Activated T-cell treated with anti-CD3 and anti-CD28 coated beads, Interleukin-2, amount 50 U/mL, for 72 hours (primary cell): Measurements from ENCODE around the gene NOP9. TPM values are rescaled to one million over a fixed set of nuclear protein-coding genes. Genes with fewer than 3 reads are reported as not detected.

ENCODE experiments used
- ATAC-seq, 2 donors: fragments of 150-1000 bp; cut with Tn5 transposase; replicated peaks in 1 of 2; 2 replicates each; pipeline ENCODE4 v1.10.0; 2021; ENCODE audit warnings: moderate library complexity in 2 of 2, mild to moderate bottlenecking in 1 of 2
- DNase-seq, 2 donors: peaks; one replicate each; pipeline ENCODE4 v3.0.0; 2021 to 2022; ENCODE audit warnings: mixed read lengths in 1 of 2
- H3K27ac Mint-ChIP-seq: one replicate; pipeline ENCODE4 v1.8.0; 2022; ENCODE audit warnings: mild to moderate bottlenecking, moderate library complexity, mixed read lengths
- H3K27me3 Mint-ChIP-seq: one replicate; pipeline ENCODE4 v1.8.0; 2022; ENCODE audit warnings: low read depth, mixed read lengths
- H3K36me3 Mint-ChIP-seq, 2 donors: one replicate each; pipeline ENCODE4 v1.8.0; 2022; ENCODE audit warnings: mixed read lengths in 2 of 2, mild to moderate bottlenecking in 1 of 2; ENCODE audit not compliant: insufficient read depth in 2 of 2
- H3K4me1 Mint-ChIP-seq: one replicate; pipeline ENCODE4 v1.8.0; 2022; ENCODE audit warnings: low read depth, mixed read lengths
- H3K4me3 Mint-ChIP-seq, 2 donors: one replicate each; pipeline ENCODE4 v1.8.0; 2022; ENCODE audit warnings: mild to moderate bottlenecking in 2 of 2, mixed read lengths in 2 of 2, moderate library complexity in 2 of 2
- H3K9me3 Mint-ChIP-seq, 2 donors: one replicate each; pipeline ENCODE4 v1.8.0; 2022; ENCODE audit warnings: mixed read lengths in 2 of 2
- total RNA-seq, 2 donors: library from RNA; stranded (reverse); gene quantifications; one replicate each; pipeline ENCODE4 v1.2.3, GENCODE V29; 2022

Gene NOP9
- total RNA-seq, 2 donors from 2014 or later, result 31.7 to 34.0 TPM

DNA sequence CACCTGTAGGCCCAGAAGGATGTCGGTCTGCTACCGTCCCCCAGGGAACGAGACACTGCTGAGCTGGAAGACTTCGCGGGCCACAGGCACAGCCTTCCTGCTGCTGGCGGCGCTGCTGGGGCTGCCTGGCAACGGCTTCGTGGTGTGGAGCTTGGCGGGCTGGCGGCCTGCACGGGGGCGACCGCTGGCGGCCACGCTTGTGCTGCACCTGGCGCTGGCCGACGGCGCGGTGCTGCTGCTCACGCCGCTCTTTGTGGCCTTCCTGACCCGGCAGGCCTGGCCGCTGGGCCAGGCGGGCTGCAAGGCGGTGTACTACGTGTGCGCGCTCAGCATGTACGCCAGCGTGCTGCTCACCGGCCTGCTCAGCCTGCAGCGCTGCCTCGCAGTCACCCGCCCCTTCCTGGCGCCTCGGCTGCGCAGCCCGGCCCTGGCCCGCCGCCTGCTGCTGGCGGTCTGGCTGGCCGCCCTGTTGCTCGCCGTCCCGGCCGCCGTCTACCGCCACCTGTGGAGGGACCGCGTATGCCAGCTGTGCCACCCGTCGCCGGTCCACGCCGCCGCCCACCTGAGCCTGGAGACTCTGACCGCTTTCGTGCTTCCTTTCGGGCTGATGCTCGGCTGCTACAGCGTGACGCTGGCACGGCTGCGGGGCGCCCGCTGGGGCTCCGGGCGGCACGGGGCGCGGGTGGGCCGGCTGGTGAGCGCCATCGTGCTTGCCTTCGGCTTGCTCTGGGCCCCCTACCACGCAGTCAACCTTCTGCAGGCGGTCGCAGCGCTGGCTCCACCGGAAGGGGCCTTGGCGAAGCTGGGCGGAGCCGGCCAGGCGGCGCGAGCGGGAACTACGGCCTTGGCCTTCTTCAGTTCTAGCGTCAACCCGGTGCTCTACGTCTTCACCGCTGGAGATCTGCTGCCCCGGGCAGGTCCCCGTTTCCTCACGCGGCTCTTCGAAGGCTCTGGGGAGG lies 11.3 kb downstream of the NOP9 start, which contains the start of gene LTB4R:
TSS of gene LTB4R (plus strand) at position 857 of the 959 bp plus-strand sequence. CDS start 4,150 bp downstream, outside the sequence.
- ATAC-seq (peak; percentile 86), DNase-seq (peak; percentile 79 to 80)
- Mint-ChIP-seq H3K27me3 (no peaks in the 10 kb centered on the region), H3K36me3 (peaks cover 2 to 20% of the 10 kb centered on the region in 2 donors), H3K27ac (peak within 1 kb of the TSS; percentile 64), H3K9me3 (no peaks in the 10 kb centered on the region), H3K4me3 (peak within 1 kb of the TSS; percentile 85 to 86), H3K4me1 (peaks cover 74% of the 10 kb centered on the region)

DNA sequence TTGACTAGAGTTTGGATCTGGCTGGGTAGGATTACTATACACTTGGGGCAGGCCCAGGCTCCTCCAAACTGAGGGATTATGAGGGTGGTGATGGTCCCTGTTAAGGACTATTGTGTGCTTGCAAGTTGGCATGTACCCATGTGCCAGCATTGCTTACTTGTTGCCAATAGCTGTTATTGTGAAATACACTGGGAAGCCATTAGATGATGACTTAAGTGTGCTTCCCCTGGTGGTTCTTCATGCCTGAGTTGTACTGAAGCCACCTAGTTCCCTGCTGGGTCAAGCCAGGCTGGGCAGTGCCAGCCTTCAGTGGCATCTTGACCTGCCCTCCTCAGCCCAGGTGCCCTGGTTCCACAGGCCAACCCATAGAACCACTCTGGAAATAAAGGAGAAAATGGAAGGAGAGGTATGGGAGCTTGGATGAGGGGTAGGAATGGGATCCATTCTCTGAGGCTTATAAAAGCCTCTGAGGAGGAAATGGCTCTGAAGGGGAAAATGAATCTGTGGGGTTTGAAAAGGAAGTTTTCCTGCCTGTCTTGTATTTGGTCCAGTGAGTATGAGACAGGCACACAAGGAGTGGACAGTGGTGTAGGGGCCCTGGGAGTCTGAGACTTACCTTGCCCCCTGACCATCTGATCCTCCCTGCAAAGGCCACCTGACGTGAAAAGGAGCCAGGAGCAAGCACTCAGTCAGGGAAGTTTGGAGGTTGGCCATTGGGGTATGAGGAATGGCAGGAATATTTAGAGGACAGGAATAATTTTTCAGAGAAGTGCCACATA lies 12.4 kb downstream of the NOP9 start:
- H3K9me3 Mint-ChIP-seq, result no peaks in the 10 kb centered on the region
- peaks cover 76% of the 10 kb centered on the region for H3K4me1 Mint-ChIP-seq
- H3K27ac Mint-ChIP-seq, result peak overlapping the region; percentile 64
- peak overlapping the region; percentile 85 to 86 for H3K4me3 Mint-ChIP-seq
- ATAC-seq, result no peak
- DNase-seq, result no peak
- H3K36me3 Mint-ChIP-seq, result peaks cover 2 to 13% of the 10 kb centered on the region in 2 donors
- no peaks in the 10 kb centered on the region for H3K27me3 Mint-ChIP-seq

- Mint-ChIP-seq H3K27me3 (no peaks in the 10 kb centered on the region), H3K4me3 (peak overlapping the region; percentile 85 to 86), H3K27ac (peak overlapping the region; percentile 64), H3K9me3 (no peaks in the 10 kb centered on the region), H3K36me3 (peaks cover 2 to 13% of the 10 kb centered on the region in 2 donors), H3K4me1 (peaks cover 76% of the 10 kb centered on the region)
- DNase-seq (no peak), ATAC-seq (no peak)
Observed at GRCh38 chr14:24312736-24313507, 13.3 kb downstream of the NOP9 start.

DNA sequence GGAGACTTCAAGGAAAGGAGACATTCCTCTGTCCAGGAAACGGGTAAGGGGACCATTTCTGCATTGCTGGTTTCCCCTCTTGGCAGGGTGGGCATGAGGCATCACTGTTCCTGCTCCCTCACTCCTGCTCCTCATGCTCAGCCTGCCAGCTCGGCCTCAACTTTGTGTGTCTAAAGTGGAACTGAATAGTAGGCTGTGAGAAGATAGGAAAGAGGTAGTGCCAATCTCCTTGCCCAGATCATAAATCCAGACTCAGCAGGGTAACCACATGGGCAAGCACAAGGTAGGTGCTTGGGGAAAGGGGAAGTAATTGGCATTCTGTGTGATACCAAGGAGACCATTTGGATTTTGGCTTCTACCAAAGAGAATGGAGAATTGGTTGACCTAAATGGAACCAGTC lies 14.3 kb downstream of the NOP9 start:
- Mint-ChIP-seq H3K4me3 (peak overlapping the region; percentile 17 to 86), H3K27ac (peak overlapping the region; percentile 22)
- no peak for DNase-seq

GRCh38 chr14:24314377-24315193 lies 14.9 kb downstream of the NOP9 start:
- peak overlapping the region in 1 of 2 donors; percentile 42 for H3K4me3 Mint-ChIP-seq
- H3K27ac Mint-ChIP-seq, result no peak overlapping the region
- ATAC-seq (no peak), DNase-seq (no peak)
- H3K4me1 Mint-ChIP-seq, result peaks cover 65% of the 10 kb centered on the region
- peaks cover 0 to 4% of the 10 kb centered on the region in 2 donors for H3K36me3 Mint-ChIP-seq
- peaks cover 6% of the 10 kb centered on the region for H3K27me3 Mint-ChIP-seq
- no peaks in the 10 kb centered on the region for H3K9me3 Mint-ChIP-seq

More for the DNA sequence above, 14.3 kb downstream of the NOP9 start:
- ATAC-seq, result no peak
- Mint-ChIP-seq H3K4me1 (peaks cover 71% of the 10 kb centered on the region), H3K27me3 (no peaks in the 10 kb centered on the region), H3K9me3 (no peaks in the 10 kb centered on the region), H3K36me3 (peaks cover 0 to 10% of the 10 kb centered on the region in 2 donors)

GRCh38 chr14:24315243-24315806 lies 15.7 kb downstream of the NOP9 start:
- no peak overlapping the region for H3K4me3 Mint-ChIP-seq
- H3K27me3 Mint-ChIP-seq, result peaks cover 6% of the 10 kb centered on the region
- H3K36me3 Mint-ChIP-seq, result peaks cover 0 to 4% of the 10 kb centered on the region in 2 donors
- peaks cover 57% of the 10 kb centered on the region for H3K4me1 Mint-ChIP-seq
- H3K9me3 Mint-ChIP-seq, result no peaks in the 10 kb centered on the region
- DNase-seq (no peak), ATAC-seq (no peak)
- H3K27ac Mint-ChIP-seq, result no peak overlapping the region

GRCh38 chr14:24315807-24316596 lies 16.4 kb downstream of the NOP9 start:
- Mint-ChIP-seq H3K9me3 (no peaks in the 10 kb centered on the region), H3K27ac (no peak overlapping the region), H3K36me3 (peaks cover 0 to 4% of the 10 kb centered on the region in 2 donors), H3K4me3 (no peak overlapping the region), H3K27me3 (peaks cover 6% of the 10 kb centered on the region), H3K4me1 (peaks cover 56% of the 10 kb centered on the region)
- DNase-seq, result no peak
- no peak for ATAC-seq

GRCh38 chr14:24316597-24316950 lies 16.9 kb downstream of the NOP9 start:
- no peak for ATAC-seq
- peaks cover 0 to 4% of the 10 kb centered on the region in 2 donors for H3K36me3 Mint-ChIP-seq
- H3K4me1 Mint-ChIP-seq, result peaks cover 53% of the 10 kb centered on the region
- no peak overlapping the region for H3K27ac Mint-ChIP-seq
- H3K27me3 Mint-ChIP-seq, result peaks cover 6% of the 10 kb centered on the region
- H3K4me3 Mint-ChIP-seq, result no peak overlapping the region
- DNase-seq, result no peak
- no peaks in the 10 kb centered on the region for H3K9me3 Mint-ChIP-seq

DNA sequence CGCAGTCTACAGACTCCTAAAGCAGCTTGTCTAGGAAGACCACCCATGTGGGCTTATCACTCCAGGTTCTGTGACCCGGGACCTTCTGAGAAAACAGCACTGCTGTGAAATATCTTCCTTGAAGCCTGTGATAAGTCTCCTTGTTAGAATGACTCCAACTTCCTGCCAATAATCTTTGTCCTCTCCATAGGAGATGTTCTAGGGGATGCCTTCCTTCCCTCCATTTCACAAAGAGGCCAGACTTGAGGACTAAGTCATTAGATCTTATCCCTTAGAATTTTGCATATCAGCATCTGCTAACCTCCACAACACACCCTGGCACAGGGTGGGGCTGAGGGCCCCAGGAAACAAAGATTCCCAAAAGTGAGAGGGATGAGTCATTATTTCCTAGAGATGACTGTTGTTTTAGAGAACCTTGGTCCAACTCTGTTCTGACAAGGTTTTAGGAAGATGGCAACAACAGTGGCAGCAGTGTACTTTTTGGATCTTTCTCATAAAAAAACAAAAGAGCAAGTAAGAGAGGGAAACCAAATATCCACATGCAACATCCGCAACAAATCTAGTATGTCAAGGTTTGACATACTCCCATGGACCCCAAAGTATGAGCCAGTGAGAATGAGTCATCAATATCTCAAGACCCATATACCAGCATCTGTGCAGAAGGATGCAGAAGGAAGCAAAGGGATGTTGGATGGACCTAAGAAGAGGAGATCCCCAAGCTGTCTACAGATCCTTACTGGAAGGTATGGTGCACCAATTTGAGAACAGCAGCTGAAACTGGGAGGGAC lies 17.7 kb downstream of the NOP9 start:
- peaks cover 45% of the 10 kb centered on the region for H3K4me1 Mint-ChIP-seq
- H3K27ac Mint-ChIP-seq, result peak overlapping the region; percentile 16
- H3K36me3 Mint-ChIP-seq, result peaks cover 0 to 4% of the 10 kb centered on the region in 2 donors
- H3K4me3 Mint-ChIP-seq, result peak overlapping the region in 1 of 2 donors; percentile 40
- peaks cover 6% of the 10 kb centered on the region for H3K27me3 Mint-ChIP-seq
- DNase-seq (no peak), ATAC-seq (peak in 1 of 2 donors; percentile 50)
- no peaks in the 10 kb centered on the region for H3K9me3 Mint-ChIP-seq

- peaks cover 15% of the 10 kb centered on the region for H3K4me1 Mint-ChIP-seq
- no peak overlapping the region for H3K4me3 Mint-ChIP-seq
- no peak overlapping the region for H3K27ac Mint-ChIP-seq
- no peaks in the 10 kb centered on the region for H3K36me3 Mint-ChIP-seq
- DNase-seq, result no peak
- H3K27me3 Mint-ChIP-seq, result peaks cover 6% of the 10 kb centered on the region
- H3K9me3 Mint-ChIP-seq, result no peaks in the 10 kb centered on the region
- ATAC-seq, result no peak
Observed at GRCh38 chr14:24321212-24321975, 21.7 kb downstream of the NOP9 start.
